ENCODE measurements around the gene TNIK.
"Not testable (repeated sequence)": the region's sequence is repeated elsewhere in the genome, so short reads cannot be mapped to it uniquely, and the experiment has no call there.

TNIK gene

GRCh38 chr3:171245796-171246765 lies 214.1 kb downstream of the TNIK start:
- DNase-seq: no peak

- DNase-seq: no peak
Observed at GRCh38 chr3:171242951-171243350, 217.3 kb downstream of the TNIK start.

- DNase-seq: no peak
Observed at GRCh38 chr3:171242170-171242569, 218.0 kb downstream of the TNIK start.

GRCh38 chr3:171241655-171242054 lies 218.6 kb downstream of the TNIK start:
- not testable (repeated sequence) for DNase-seq

GRCh38 chr3:171240504-171240835 lies 219.7 kb downstream of the TNIK start:
- no peak for DNase-seq

- DNase-seq: no peak
Observed at GRCh38 chr3:171239757-171240503, 220.3 kb downstream of the TNIK start.

GRCh38 chr3:171237009-171237385 lies 223.2 kb downstream of the TNIK start:
- no peak for DNase-seq

- no peak for DNase-seq
Observed at GRCh38 chr3:171236265-171237008, 223.8 kb downstream of the TNIK start.

GRCh38 chr3:171234298-171235010 lies 225.8 kb downstream of the TNIK start:
- no peak for DNase-seq

GRCh38 chr3:171231361-171231760 lies 228.8 kb downstream of the TNIK start:
- no peak for DNase-seq

GRCh38 chr3:171230865-171231264 lies 229.3 kb downstream of the TNIK start:
- no peak for DNase-seq

GRCh38 chr3:171229173-171229572 lies 231.0 kb downstream of the TNIK start:
- no peak for DNase-seq

- DNase-seq: no peak
Observed at GRCh38 chr3:171228240-171228639, 232.0 kb downstream of the TNIK start.

GRCh38 chr3:171227828-171228227 lies 232.4 kb downstream of the TNIK start:
- DNase-seq: no peak

- no peak for DNase-seq
Observed at GRCh38 chr3:171227359-171227758, 232.8 kb downstream of the TNIK start.

- no peak for DNase-seq
Observed at GRCh38 chr3:171226794-171227193, 233.4 kb downstream of the TNIK start.

- no peak for DNase-seq
Observed at GRCh38 chr3:171225708-171226107, 234.5 kb downstream of the TNIK start.

GRCh38 chr3:171225165-171225564 lies 235.0 kb downstream of the TNIK start:
- DNase-seq: peak; percentile 31

- no peak for DNase-seq
Observed at GRCh38 chr3:171223396-171223795, 236.8 kb downstream of the TNIK start.

GRCh38 chr3:171222995-171223394 lies 237.2 kb downstream of the TNIK start:
- DNase-seq: no peak

- no peak for DNase-seq
Observed at GRCh38 chr3:171221597-171221996, 238.6 kb downstream of the TNIK start.

GRCh38 chr3:171221104-171221503 lies 239.1 kb downstream of the TNIK start:
- DNase-seq: no peak

- DNase-seq: no peak
Observed at GRCh38 chr3:171219258-171219657, 240.9 kb downstream of the TNIK start.

Data from CD4-positive, alpha-beta T cell treated with Interleukin-12 subunit alpha and Interleukin-12 subunit beta, for 1 hour (primary cell).